Natural killer cell (primary cell): ENCODE data around the gene LBHD1. TPM values are rescaled to one million over a fixed set of nuclear protein-coding genes. Genes with fewer than 3 reads are reported as not detected.

Source experiments
- ATAC-seq, 3 donors: fragments of 150-1000 bp in 2 of 3; fragments of 200-7000 bp in 1 of 3; cut with Tn5 transposase; 1 replicate in 1 of 3; 2 replicates in 2 of 3; pipeline ENCODE4 v1.10.0; 2021; ENCODE audit warnings: mild to moderate bottlenecking in 2 of 3, moderate library complexity in 2 of 3
- DNase-seq, 2 donors: peaks; one replicate each; pipeline versions ENCODE4 v3.0.0 to v3.0.0-alpha.2; 2013 to 2021; ENCODE audit warnings: mixed read lengths in 1 of 2
- H3K27ac ChIP-seq: one replicate; pipeline ENCODE4 v1.5.1; 2013; ENCODE audit warnings: mild to moderate bottlenecking, low read length
- H3K27me3 ChIP-seq: one replicate; pipeline ENCODE4 v1.6.1; 2013; ENCODE audit warnings: low read length; ENCODE audit not compliant: control insufficient read depth, insufficient read depth
- H3K36me3 ChIP-seq: one replicate; pipeline ENCODE4 v1.6.1; 2013; ENCODE audit warnings: low read length; ENCODE audit not compliant: control insufficient read depth, insufficient read depth
- H3K4me1 ChIP-seq: one replicate; pipeline ENCODE4 v1.6.1; 2013; ENCODE audit warnings: low read length; ENCODE audit not compliant: control insufficient read depth, insufficient read depth
- H3K4me3 ChIP-seq: one replicate; pipeline ENCODE4 v1.5.1; 2013; ENCODE audit warnings: low read length
- H3K9me3 ChIP-seq: one replicate; pipeline ENCODE4 v1.6.1; 2013; ENCODE audit warnings: low read length; ENCODE audit not compliant: control insufficient read depth, insufficient read depth
- H3K27ac Mint-ChIP-seq, 2 donors: one replicate each; pipeline ENCODE4 v1.8.0; 2022; ENCODE audit warnings: mild to moderate bottlenecking in 2 of 2, mixed read lengths in 2 of 2, moderate library complexity in 1 of 2
- H3K27me3 Mint-ChIP-seq, 2 donors: one replicate each; pipeline ENCODE4 v1.8.0; 2022; ENCODE audit warnings: low read depth in 2 of 2, mixed read lengths in 2 of 2
- H3K36me3 Mint-ChIP-seq: one replicate; pipeline ENCODE4 v1.8.0; 2022; ENCODE audit warnings: mixed read lengths
- H3K4me1 Mint-ChIP-seq, 2 donors: one replicate each; pipeline ENCODE4 v1.8.0; 2022; ENCODE audit warnings: mixed read lengths in 2 of 2
- H3K4me3 Mint-ChIP-seq: one replicate; pipeline ENCODE4 v1.8.0; 2022; ENCODE audit warnings: mild to moderate bottlenecking, moderate library complexity, mixed read lengths
- H3K9me3 Mint-ChIP-seq, 2 donors: one replicate each; pipeline ENCODE4 v1.8.0; 2022; ENCODE audit warnings: mixed read lengths in 2 of 2
- whole genome bisulfite sequencing: methylation state at CpG from one replicate; pipeline ENCODE4 v1.1.7; 2013; ENCODE audit warnings: missing lambda C conversion rate; ENCODE audit not compliant: insufficient coverage; 5-methylcytosine and 5-hydroxymethylcytosine counted together
- intact Hi-C: fragments of 100-400 bp; cut with micrococcal nuclease; formaldehyde crosslinking; loops from one replicate; pipeline ENCODE4 v1.14.2; 2022
- total RNA-seq, 4 donors: library from RNA; stranded (reverse); fragments of 120-200 nt in 1 of 4; gene quantifications; one replicate each; pipeline versions ENCODE4 v1.2.3 to v1.2.4, GENCODE V29; 2013 to 2022
- TF ChIP-seq, protein P1 (sequence below): fragments of 200-600 bp; IDR thresholded peaks from one replicate; pipeline ENCODE4 v1.8.0; 2022; ENCODE audit warnings: antibody characterized with exemption

The LBHD1 gene
- total RNA-seq, 3 donors from 2014 or later (not counting 1 experiment from before 2014, with no cell fraction given) = 17.4 to 29.1 (median 20.4) TPM

DNA sequence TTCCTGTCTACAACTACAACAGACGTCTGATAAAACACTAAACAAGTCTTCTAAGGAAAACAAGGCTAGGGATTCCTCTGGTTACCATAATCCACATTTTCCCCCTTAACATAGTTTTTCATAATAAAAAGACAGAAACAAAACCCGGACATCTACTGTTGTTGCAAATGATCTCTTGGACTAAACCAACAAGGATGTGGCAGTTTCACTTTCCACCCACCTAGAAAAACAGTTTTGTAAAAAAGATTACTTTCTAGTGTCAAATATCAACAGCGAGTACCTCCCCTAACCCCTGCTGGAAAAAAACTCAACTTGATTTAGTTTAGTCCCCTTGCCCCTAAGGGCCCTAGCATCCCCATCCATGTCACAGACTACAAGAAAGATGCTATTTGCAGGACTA lies 40.8 kb upstream of the LBHD1 start:
- peaks cover 24% of the 10 kb centered on the region for H3K4me1 ChIP-seq
- intact Hi-C loops = no loop called here

DNA sequence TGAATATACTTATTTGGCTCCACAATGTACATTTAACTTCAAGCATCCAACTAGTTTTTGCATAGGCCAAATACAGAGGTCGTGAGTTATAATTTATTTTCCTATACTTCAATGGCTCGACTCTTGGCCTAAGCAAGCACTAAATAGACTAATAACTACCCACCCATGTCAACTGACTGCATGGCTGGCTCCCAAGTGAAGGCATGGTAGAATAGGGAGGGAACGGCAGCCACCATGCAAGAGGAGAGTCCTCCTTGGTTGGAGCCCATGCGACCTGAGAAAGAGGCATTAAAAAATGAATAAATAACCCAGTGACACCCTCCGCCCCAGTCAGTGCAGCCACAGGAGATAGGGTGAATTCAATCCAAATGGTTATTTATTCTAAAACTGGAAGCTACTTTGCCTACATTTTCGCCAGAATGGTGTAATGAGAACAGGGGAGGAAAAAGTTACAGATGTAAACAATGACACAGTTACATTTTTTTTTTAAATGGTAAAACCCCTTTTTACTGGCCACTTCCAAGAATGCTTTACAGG lies 40.3 kb upstream of the LBHD1 start:
- H3K27ac Mint-ChIP-seq = peak overlapping the region; percentile 66 to 72
- TF ChIP-seq, protein P1, sequence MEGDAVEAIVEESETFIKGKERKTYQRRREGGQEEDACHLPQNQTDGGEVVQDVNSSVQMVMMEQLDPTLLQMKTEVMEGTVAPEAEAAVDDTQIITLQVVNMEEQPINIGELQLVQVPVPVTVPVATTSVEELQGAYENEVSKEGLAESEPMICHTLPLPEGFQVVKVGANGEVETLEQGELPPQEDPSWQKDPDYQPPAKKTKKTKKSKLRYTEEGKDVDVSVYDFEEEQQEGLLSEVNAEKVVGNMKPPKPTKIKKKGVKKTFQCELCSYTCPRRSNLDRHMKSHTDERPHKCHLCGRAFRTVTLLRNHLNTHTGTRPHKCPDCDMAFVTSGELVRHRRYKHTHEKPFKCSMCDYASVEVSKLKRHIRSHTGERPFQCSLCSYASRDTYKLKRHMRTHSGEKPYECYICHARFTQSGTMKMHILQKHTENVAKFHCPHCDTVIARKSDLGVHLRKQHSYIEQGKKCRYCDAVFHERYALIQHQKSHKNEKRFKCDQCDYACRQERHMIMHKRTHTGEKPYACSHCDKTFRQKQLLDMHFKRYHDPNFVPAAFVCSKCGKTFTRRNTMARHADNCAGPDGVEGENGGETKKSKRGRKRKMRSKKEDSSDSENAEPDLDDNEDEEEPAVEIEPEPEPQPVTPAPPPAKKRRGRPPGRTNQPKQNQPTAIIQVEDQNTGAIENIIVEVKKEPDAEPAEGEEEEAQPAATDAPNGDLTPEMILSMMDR = no peak
- no peak for ATAC-seq
- intact Hi-C loops = no loop called here
- DNase-seq = no peak
- Histone ChIP-seq H3K9me3 (no peaks in the 10 kb centered on the region), H3K27me3 (no peaks in the 10 kb centered on the region), H3K36me3 (peaks cover 48% of the 10 kb centered on the region), H3K4me3 (no peak overlapping the region), H3K4me1 (peaks cover 29% of the 10 kb centered on the region), H3K27ac (no peak overlapping the region)
- peaks cover 8% of the 10 kb centered on the region for H3K36me3 Mint-ChIP-seq
- no peaks in the 10 kb centered on the region for H3K27me3 Mint-ChIP-seq
- WGBS = 88% methylated on average over 6 of the region's 6 CpGs
- H3K9me3 Mint-ChIP-seq = no peaks in the 10 kb centered on the region
- H3K4me1 Mint-ChIP-seq = peaks cover 21 to 39% of the 10 kb centered on the region in 2 donors
- peak overlapping the region; percentile 4 for H3K4me3 Mint-ChIP-seq

More for the DNA sequence above, 40.8 kb upstream of the LBHD1 start:
- H3K36me3 Mint-ChIP-seq = peaks cover 8% of the 10 kb centered on the region
- H3K27ac Mint-ChIP-seq = peak overlapping the region; percentile 66 to 72
- H3K4me3 Mint-ChIP-seq = no peak overlapping the region
- H3K9me3 Mint-ChIP-seq = no peaks in the 10 kb centered on the region
- TF ChIP-seq, protein P1 = no peak
- peaks cover 21 to 39% of the 10 kb centered on the region in 2 donors for H3K4me1 Mint-ChIP-seq
- H3K27me3 ChIP-seq = no peaks in the 10 kb centered on the region
- no peak for ATAC-seq
- no peaks in the 10 kb centered on the region for H3K9me3 ChIP-seq
- DNase-seq = no peak
- H3K4me3 ChIP-seq = no peak overlapping the region
- no peak overlapping the region for H3K27ac ChIP-seq
- no peaks in the 10 kb centered on the region for H3K27me3 Mint-ChIP-seq
- 53% methylated on average over 3 of the region's 3 CpGs for WGBS
- peaks cover 52% of the 10 kb centered on the region for H3K36me3 ChIP-seq

GRCh38 chr11:62710001-62710345 lies 37.9 kb upstream of the LBHD1 start:
- Mint-ChIP-seq H3K36me3 (no peaks in the 10 kb centered on the region), H3K27ac (peak overlapping the region; percentile 98 to 99), H3K4me1 (peaks cover 36 to 54% of the 10 kb centered on the region in 2 donors), H3K4me3 (peak overlapping the region; percentile 97), H3K27me3 (no peaks in the 10 kb centered on the region), H3K9me3 (no peaks in the 10 kb centered on the region)
- TF ChIP-seq, protein P1 = no peak
- Histone ChIP-seq H3K27ac (peak overlapping the region; percentile 95), H3K27me3 (no peaks in the 10 kb centered on the region), H3K4me1 (peaks cover 50% of the 10 kb centered on the region), H3K36me3 (peaks cover 25% of the 10 kb centered on the region), H3K9me3 (no peaks in the 10 kb centered on the region), H3K4me3 (peak overlapping the region; percentile 72)
- ATAC-seq (no peak), DNase-seq (no peak)
- intact Hi-C loops = no loop called here
- 62% methylated on average over 7 of the region's 7 CpGs for WGBS
